GM11168 (cell line): ENCODE measurements around the gene LSM2.

ENCODE experiments used
- in situ Hi-C: fragments of 300-500 bp; cut with MboI; formaldehyde crosslinking; loops from one replicate; pipeline ENCODE4 v1.12.0; 2022; ENCODE audit warnings: low sequenced_read_pairs; ENCODE audit not compliant: unreplicated experiment

Gene LSM2

DNA sequence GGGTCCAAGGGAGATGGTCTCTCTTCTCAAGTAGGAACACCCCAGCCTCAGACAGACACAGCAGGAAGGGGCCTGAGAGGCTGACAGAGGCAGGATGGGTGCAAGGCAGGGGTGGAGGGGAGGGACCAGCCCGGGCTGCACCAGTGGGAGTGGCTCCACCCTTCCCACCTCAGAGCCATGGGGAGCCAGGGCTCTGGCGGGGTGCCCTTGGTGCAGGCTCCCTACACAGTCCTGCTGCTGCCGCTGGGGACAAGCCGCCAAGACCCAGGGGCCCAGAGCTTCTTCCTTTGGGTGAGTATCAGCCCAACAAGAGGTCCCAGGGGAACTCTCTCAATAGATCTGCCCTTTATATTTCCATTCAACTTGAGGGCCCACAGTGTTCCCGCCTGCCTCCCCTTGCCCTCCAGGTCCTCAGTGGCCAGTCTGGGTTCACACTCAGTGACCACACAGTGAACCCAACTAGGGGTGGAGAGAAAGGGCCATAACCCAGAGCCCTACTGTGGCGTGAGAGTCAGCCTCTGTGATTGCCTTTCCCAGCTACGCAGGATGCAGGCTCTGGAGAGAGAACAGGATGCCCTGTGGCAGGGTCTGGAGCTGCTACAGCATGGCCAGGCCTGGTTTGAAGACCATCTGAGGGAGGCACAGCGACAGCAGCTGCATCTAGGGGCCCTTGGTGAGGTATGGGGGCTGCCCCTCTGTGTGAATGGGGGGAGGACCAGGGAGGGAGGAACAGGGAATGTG lies 43.7 kb downstream of the LSM2 start:
- in situ Hi-C loops, result loop anchor here (10.0 kb wide), 1 partner anchor 78 kb away; the partner anchor contains the start of gene LY6G5C

DNA sequence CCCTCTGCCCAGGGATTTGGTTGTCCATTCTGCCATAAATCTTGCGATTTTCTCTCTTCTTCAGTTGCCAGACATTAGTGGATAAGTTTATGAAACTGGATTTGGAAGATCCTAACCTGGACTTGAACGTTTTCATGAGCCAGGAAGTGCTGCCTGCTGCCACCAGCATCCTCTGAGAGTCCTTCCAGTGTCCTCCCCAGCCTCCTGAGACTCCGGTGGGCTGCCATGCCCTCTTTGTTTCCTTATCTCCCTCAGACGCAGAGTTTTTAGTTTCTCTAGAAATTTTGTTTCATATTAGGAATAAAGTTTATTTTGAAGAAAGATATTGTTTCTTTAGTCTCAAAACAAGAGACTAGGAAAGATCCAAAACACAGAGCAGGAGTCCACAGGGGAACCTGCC lies 44.4 kb downstream of the LSM2 start, which contains the start of gene SAPCD1:
Gene SAPCD1, plus strand, starts transcription at position 301 of the 400 bp plus-strand sequence. CDS start 399 bp downstream, outside the sequence.
- in situ Hi-C loops, result loop anchor here (10.0 kb wide), 1 partner anchor 78 kb away; the partner anchor contains the start of gene LY6G5C

DNA sequence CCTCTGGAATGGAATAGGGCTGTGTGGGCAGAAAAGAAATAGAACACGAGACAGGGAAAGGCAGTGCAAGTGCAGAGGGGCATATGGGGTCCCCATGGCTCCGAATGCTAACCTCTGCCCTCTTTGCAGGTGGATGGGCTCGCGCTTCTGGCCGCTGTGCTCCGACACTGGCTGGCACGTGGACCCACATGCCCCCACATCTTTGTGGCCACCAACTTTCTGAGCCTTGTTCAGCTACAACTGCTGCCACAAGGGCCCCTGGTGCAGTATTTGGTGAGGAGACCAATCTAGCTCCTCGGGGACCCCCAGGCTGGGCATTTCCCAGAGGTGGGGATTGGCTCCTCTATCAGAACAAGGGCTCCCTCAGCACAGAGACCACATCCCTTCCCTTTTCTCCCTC lies 45.4 kb downstream of the LSM2 start:
- in situ Hi-C loops, result loop anchor here (10.0 kb wide), 1 partner anchor 77 kb away; the partner anchor contains the start of gene LY6G5C

DNA sequence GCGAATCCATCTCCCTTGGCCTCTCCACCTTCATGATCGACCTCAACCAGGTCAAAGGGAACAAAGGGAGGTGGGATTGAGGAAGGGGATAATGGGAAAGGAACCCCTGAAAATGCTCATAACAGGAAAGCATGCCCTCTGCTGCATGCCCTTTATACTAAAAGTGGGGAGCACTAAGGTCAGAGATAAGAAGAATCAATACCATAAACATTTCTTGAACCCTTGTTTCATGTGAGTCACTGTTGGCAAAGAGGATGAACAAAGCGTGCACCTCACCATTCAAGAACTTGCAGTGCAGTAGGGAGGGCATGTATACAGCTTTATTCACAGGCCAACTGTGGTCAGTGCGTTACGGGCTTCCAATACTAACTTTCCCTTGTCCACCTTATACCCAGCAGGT lies 46.0 kb downstream of the LSM2 start:
- in situ Hi-C loops, result loop anchor here (10.0 kb wide), 1 partner anchor 76 kb away; the partner anchor contains the start of gene LY6G5C

DNA sequence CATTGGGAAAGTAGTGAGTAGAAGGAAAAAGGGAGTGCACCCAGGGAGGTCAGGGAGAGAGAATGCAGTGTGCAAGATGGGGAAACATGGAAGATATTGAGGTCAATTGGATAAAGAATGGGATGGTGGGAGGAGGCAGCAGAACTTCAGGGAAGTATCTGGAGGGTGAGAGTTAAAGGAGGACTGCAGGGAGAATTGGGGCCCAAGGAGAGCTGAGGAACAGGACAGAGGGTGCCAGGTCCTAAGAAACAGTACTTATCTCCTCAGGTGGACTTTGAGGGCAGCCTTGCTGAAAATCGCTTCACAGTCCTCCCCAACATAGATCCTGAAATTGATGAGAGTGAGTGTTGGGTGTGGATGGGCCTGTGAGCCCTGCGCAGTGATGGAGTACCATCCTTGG lies 48.5 kb downstream of the LSM2 start:
- in situ Hi-C loops, result no loop called here

DNA sequence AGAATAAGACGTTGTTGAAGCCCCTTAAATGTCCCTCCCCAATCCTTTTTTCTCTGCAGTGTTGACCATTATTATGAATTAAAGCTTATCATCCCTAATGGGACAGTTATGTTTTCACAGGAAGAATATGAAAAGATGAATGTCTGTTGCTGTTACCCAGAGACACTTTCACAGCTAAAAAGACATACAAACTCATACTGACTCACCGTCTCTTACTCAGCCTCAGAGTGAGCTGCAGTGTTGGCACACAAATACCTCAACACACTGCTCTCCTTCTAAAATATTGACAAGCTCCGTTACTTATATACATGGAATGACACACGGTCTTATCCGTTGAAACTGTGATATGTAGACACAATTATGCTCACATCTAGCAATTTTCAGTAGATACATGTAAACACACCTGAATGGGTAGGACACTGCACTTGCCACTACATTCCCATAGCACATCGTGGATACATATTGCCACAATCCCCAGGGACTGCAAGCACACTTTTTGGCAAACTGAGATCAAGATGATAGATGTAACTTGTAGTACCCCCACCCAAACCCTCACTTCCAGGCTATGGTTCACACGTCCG lies 53.9 kb downstream of the LSM2 start:
- in situ Hi-C loops, result no loop called here

DNA sequence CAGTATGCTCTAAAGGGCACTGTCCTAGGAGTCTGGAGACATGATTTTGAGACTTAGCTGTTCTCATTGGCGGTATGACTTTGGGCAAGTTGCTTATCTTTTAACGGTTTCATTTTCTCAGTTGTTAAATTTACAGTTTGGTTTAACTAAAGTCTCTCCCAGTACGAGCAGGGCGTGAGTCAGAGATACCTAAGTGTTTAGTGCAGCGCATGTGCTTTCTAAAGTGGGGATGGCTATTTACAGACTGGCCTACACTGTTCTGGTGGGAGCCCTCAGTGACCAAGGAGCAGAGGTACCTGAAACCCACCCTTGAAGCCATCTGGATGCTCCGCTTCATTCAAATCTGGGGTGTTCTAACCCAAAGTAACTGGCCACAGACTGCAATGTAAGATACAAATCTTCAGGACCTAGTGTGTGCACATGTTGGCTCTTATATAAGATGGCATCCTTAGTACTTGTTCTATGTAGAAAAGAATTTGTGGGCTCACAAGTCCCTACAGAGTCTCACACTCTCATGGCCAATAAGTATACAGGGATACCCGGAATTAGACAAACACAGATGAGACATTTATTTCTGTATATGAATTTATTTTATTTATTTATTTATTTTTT lies 56.2 kb downstream of the LSM2 start:
- in situ Hi-C loops, result no loop called here

DNA sequence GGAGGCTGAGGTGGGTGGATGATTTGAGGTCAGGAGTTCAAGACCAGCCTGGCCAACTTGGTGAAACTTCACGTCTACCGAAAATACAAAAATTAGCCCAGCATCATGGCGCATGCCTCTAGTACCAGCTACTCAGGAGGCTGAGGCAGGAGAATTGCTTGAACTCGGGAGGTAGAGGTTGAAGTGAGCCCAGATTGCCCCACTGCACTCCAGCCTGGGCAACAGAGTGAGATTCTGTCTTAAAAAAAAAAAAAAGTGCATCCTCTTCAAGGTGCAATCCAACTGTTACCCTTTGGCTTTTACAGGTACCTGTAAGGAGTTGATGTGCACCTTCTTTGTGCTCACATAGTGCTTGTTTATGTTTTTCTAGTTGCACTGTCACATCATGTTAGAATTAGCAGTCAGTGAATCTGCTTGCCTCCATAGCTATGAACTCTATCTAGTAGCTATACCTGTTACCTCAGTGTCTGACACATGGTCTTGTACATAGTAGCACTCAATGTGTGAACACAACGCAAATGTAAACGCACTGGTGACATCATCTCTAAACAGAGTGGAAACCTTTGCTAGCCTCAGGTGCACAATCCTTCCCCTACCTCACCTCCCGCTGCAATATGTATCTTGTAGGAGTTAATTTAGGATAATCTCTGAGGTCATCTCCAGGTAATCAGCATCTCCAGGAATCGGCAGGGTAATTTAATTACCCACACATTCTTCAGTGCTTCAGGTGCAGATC lies 57.3 kb downstream of the LSM2 start:
- in situ Hi-C loops, result no loop called here
